GM19238 (cell line): ENCODE results near the gene NUP58.
"Not testable (repeated sequence)": the region's sequence is repeated elsewhere in the genome, so short reads cannot be mapped to it uniquely, and the experiment has no call there.

Source experiments
- DNase-seq: peaks from one replicate; pipeline ENCODE4 v3.0.0; 2011; ENCODE audit warnings: low spot score; ENCODE audit not compliant: insufficient read length

The NUP58 gene

GRCh38 chr13:25302121-25302520 lies 696 bp downstream of the NUP58 start:
- no peak for DNase-seq

GRCh38 chr13:25306671-25307464 lies 5.4 kb downstream of the NUP58 start:
- no peak for DNase-seq

- DNase-seq, result no peak
Observed at GRCh38 chr13:25310891-25311290, 9.5 kb downstream of the NUP58 start.

GRCh38 chr13:25318946-25319345 lies 17.5 kb downstream of the NUP58 start:
- not testable (repeated sequence) for DNase-seq

GRCh38 chr13:25319771-25320170 lies 18.3 kb downstream of the NUP58 start:
- DNase-seq, result no peak

- no peak for DNase-seq
Observed at GRCh38 chr13:25324100-25324499, 22.7 kb downstream of the NUP58 start.

- no peak for DNase-seq
Observed at GRCh38 chr13:25329706-25330105, 28.3 kb downstream of the NUP58 start.

GRCh38 chr13:25330541-25330940 lies 29.1 kb downstream of the NUP58 start:
- DNase-seq, result no peak

GRCh38 chr13:25335856-25336255 lies 34.4 kb downstream of the NUP58 start:
- no peak for DNase-seq

- no peak for DNase-seq
Observed at GRCh38 chr13:25345576-25345975, 44.2 kb downstream of the NUP58 start.

GRCh38 chr13:25347151-25347550 lies 45.7 kb downstream of the NUP58 start:
- DNase-seq, result no peak

- no peak for DNase-seq
Observed at GRCh38 chr13:25351404-25351803, 50.0 kb downstream of the NUP58 start.

- DNase-seq, result no peak
Observed at GRCh38 chr13:25352230-25352629, 50.8 kb downstream of the NUP58 start.

GRCh38 chr13:25352806-25353205 lies 51.4 kb downstream of the NUP58 start:
- no peak for DNase-seq

GRCh38 chr13:25353344-25353743 lies 51.9 kb downstream of the NUP58 start:
- no peak for DNase-seq

GRCh38 chr13:25354377-25354776 lies 53.0 kb downstream of the NUP58 start:
- no peak for DNase-seq

- DNase-seq, result not testable (repeated sequence)
Observed at GRCh38 chr13:25360443-25360842, 59.0 kb downstream of the NUP58 start.

GRCh38 chr13:25365720-25366235 lies 64.4 kb downstream of the NUP58 start:
- no peak for DNase-seq

- no peak for DNase-seq
Observed at GRCh38 chr13:25371158-25371874, 69.9 kb downstream of the NUP58 start.

GRCh38 chr13:25371875-25372283 lies 70.5 kb downstream of the NUP58 start, which contains the start of gene ATP8A2:
ATP8A2 (plus strand) TSS chr13:25371974; CDS start chr13:25372213, 239 bp downstream.
- no peak for DNase-seq

GRCh38 chr13:25372284-25373081 lies 71.1 kb downstream of the NUP58 start:
- no peak for DNase-seq
